ENCODE data around the gene RRBP1. TPM values are rescaled to one million over a fixed set of nuclear protein-coding genes. Genes with fewer than 3 reads are reported as not detected.

The RRBP1 gene
- total RNA-seq, 1 experiment from 2014 or later = 75.9 TPM

GRCh38 chr20:17725094-17725835 is 43.2 kb upstream of the RRBP1 start:
- no peak overlapping the region for H3K4me3 ChIP-seq (ENCODE audit: low read depth, low read length, poor library complexity, severe bottlenecking)
- H3K4me1 ChIP-seq (ENCODE audit: insufficient read depth, low read length, poor library complexity, severe bottlenecking) = no peaks in the 10 kb centered on the region
- no TSS peak for BruUV-seq (replicated peaks)
- intact Hi-C loops (cut with micrococcal nuclease; ENCODE audit: unreplicated experiment) = no loop called here
- ChIA-PET CTCF (no interaction called here), POLR2A (ENCODE audit: low non-redundant PET) (no interaction called here)
- no peaks in the 10 kb centered on the region for H3K27me3 ChIP-seq (replicated peaks; ENCODE audit: insufficient read depth, low read depth, low read length, poor library complexity)
- H3K9me3 ChIP-seq (ENCODE audit: low read depth, low read length, poor library complexity, severe bottlenecking) = no peaks in the 10 kb centered on the region
- TF ChIP-seq CTCF (conservative IDR thresholded peaks at IDR 0.05; ENCODE audit: low read depth, low read length) = no peak
- no peak for TF ChIP-seq EZH2 (IDR thresholded peaks at IDR 0.05; ENCODE audit: borderline replicate concordance, low read depth, low read length, poor library complexity, severe bottlenecking)
- DNase-seq (ENCODE audit: low spot score) = no peak
- no peak overlapping the region for H3K27ac ChIP-seq (ENCODE audit: low read depth, low read length, poor library complexity, severe bottlenecking)
- H3K36me3 ChIP-seq (ENCODE audit: insufficient read depth, low read length, poor library complexity, severe bottlenecking) = no peaks in the 10 kb centered on the region

- TF ChIP-seq CTCF (conservative IDR thresholded peaks at IDR 0.05; ENCODE audit: low read depth, low read length) (no peak), EZH2 (IDR thresholded peaks at IDR 0.05; ENCODE audit: borderline replicate concordance, low read depth, low read length, poor library complexity, severe bottlenecking) (no peak)
- DNase-seq (ENCODE audit: low spot score) = no peak
- CTCF ChIA-PET = no interaction called here
- POLR2A ChIA-PET (ENCODE audit: low non-redundant PET) = no interaction called here
- H3K4me3 ChIP-seq (ENCODE audit: low read depth, low read length, poor library complexity, severe bottlenecking) = no peak overlapping the region
- intact Hi-C loops (cut with micrococcal nuclease; ENCODE audit: unreplicated experiment) = no loop called here
- no peaks in the 10 kb centered on the region for H3K9me3 ChIP-seq (ENCODE audit: low read depth, low read length, poor library complexity, severe bottlenecking)
- no TSS peak for BruUV-seq (replicated peaks)
- H3K36me3 ChIP-seq (ENCODE audit: insufficient read depth, low read length, poor library complexity, severe bottlenecking) = no peaks in the 10 kb centered on the region
- H3K27ac ChIP-seq (ENCODE audit: low read depth, low read length, poor library complexity, severe bottlenecking) = no peak overlapping the region
- H3K27me3 ChIP-seq (replicated peaks; ENCODE audit: insufficient read depth, low read depth, low read length, poor library complexity) = no peaks in the 10 kb centered on the region
- H3K4me1 ChIP-seq (ENCODE audit: insufficient read depth, low read length, poor library complexity, severe bottlenecking) = no peaks in the 10 kb centered on the region
Observed at GRCh38 chr20:17723301-17723691, 41.3 kb upstream of the RRBP1 start.

DNA sequence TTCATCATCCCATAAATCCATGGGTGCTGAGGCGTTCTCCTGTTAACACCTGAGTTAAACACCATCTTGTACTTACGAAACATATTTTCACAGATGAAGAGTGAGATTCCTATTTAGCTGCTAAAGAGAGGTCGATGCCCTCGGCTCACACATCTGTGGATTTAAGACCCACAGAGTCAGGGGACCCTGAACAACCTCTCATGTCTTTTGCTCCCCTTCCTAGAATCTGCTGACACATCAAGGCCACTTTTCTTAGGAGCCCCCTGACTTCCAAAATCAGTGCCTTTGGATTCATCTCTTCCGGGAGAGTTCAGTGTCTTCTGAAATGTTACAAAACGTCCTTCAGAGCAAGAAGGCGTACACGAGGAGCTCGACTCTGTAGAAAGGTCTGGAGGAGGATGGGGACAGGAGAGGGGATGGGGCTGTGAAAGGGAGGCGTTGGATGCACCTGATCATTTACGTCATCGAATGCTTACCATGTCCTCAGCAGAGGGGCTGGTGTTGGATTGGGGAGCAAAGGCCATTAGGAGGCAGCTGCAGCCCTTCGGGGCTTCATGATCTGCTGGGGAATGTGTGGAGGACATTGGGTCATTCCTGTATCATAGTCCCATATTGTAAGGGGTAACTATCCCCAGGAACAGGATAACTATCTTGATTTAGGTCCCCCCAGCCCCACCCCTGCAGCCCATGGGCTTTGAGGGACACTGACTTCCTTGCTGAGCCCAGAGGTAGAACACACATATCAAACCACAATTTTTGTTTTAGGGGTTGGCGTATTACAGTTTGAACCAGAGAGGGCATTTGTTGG is 40.7 kb upstream of the RRBP1 start:
- no peak for DNase-seq (ENCODE audit: low spot score)
- intact Hi-C loops (cut with micrococcal nuclease; ENCODE audit: unreplicated experiment) = no loop called here
- TF ChIP-seq EZH2 (IDR thresholded peaks at IDR 0.05; ENCODE audit: borderline replicate concordance, low read depth, low read length, poor library complexity, severe bottlenecking) (no peak), CTCF (conservative IDR thresholded peaks at IDR 0.05; ENCODE audit: low read depth, low read length) (no peak)
- no TSS peak for BruUV-seq (replicated peaks)
- H3K36me3 ChIP-seq (ENCODE audit: insufficient read depth, low read length, poor library complexity, severe bottlenecking) = no peaks in the 10 kb centered on the region
- no peaks in the 10 kb centered on the region for H3K27me3 ChIP-seq (replicated peaks; ENCODE audit: insufficient read depth, low read depth, low read length, poor library complexity)
- ChIA-PET CTCF (interaction anchor here (0.6 kb wide), 1 partner anchor 238 kb away, joined by 5 read pairs; no protein-coding TSS in a partner anchor), POLR2A (ENCODE audit: low non-redundant PET) (no interaction called here)
- no peak overlapping the region for H3K4me3 ChIP-seq (ENCODE audit: low read depth, low read length, poor library complexity, severe bottlenecking)
- H3K4me1 ChIP-seq (ENCODE audit: insufficient read depth, low read length, poor library complexity, severe bottlenecking) = no peaks in the 10 kb centered on the region
- H3K27ac ChIP-seq (ENCODE audit: low read depth, low read length, poor library complexity, severe bottlenecking) = no peak overlapping the region
- no peaks in the 10 kb centered on the region for H3K9me3 ChIP-seq (ENCODE audit: low read depth, low read length, poor library complexity, severe bottlenecking)
